ENCODE data around the gene GJA9. TPM values are rescaled to one million over a fixed set of nuclear protein-coding genes. Genes with fewer than 3 reads are reported as not detected.

The GJA9 gene
- total RNA-seq, 4 donors from 2014 or later = not detected

DNA sequence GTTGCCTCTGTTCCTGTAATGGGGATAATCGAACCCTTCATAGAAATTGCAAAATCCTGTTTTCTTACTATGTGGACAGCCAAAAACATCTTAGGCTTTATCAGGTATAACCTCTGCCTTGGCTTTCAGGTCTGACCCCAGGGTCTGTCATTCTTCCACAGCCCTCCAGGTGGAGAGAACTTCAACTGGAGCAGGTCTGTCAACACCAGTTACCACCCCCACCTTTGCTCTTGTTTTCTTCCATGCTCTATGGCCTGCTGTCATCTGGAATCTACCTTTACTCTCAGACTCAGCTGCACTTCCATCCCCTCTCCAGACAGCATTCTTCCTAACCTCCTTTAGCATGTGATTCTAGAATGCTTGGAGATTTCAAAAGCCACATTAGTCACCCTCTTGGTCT is 10.4 kb upstream of the GJA9 start:
- Histone ChIP-seq H3K9me3 (no peaks in the 10 kb centered on the region), H3K27me3 (no peaks in the 10 kb centered on the region), H3K27ac (no peak overlapping the region), H3K4me1 (no peaks in the 10 kb centered on the region), H3K36me3 (no peaks in the 10 kb centered on the region), H3K4me3 (no peak overlapping the region)
- no peak for TF ChIP-seq POLR2A (IDR thresholded peaks at IDR 0.05)
- no peak for TF ChIP-seq CTCF (IDR thresholded peaks at IDR 0.05)
- DNase-seq = no peak

GRCh38 chr1:38889589-38889988 is 8.2 kb upstream of the GJA9 start:
- no peaks in the 10 kb centered on the region for H3K36me3 ChIP-seq
- no peaks in the 10 kb centered on the region for H3K27me3 ChIP-seq
- no peaks in the 10 kb centered on the region for H3K9me3 ChIP-seq
- no peak for TF ChIP-seq POLR2A (IDR thresholded peaks at IDR 0.05)
- no peak for TF ChIP-seq CTCF (IDR thresholded peaks at IDR 0.05)
- no peak overlapping the region for H3K4me3 ChIP-seq
- H3K4me1 ChIP-seq = no peaks in the 10 kb centered on the region
- no peak overlapping the region for H3K27ac ChIP-seq
- DNase-seq = no peak

DNA sequence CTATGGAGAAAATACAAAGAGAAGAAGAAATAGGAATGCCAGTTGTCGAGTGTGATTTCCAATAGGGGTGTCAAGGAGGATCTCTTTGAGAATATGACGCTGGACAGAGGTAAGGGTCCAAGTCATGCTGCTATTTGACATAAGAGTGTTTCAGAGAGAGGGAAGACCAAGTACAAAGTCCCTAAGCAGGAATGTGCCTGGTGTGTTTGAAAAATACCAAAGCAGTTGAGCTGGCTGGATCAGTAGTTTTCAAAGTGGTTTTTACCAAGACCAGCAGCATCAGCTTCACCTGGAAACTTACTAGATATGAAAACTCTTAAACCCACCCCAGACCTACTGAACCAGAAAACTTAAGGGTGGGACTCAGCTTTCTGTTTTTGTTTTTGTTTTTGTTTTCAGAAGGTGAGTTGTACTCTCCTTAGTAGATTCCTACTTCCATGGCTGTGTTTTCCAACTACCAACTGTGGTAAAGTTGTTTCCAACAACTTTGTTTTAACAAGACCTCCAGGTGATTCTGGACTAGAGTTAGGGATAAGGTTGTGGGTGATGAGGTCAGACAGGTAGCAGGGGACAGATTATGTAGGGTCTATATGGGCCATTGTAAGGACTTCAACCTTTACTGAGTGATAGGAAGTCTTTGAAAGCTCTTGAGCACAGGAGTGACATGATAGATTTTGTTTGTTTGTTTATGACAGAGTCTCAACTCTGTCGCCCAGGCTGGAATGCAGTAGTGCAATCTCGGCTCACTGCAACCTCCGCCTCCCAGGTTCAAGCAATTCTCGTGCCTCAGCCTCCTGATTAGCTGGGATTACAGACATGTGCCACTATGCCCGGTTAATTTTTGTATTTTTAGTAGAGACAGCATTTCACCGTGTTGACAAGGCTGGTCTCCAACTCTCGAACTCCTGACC is 7.3 kb upstream of the GJA9 start:
- H3K4me1 ChIP-seq = no peaks in the 10 kb centered on the region
- TF ChIP-seq CTCF (IDR thresholded peaks at IDR 0.05) (no peak), POLR2A (IDR thresholded peaks at IDR 0.05) (no peak)
- H3K27me3 ChIP-seq = no peaks in the 10 kb centered on the region
- no peak overlapping the region for H3K27ac ChIP-seq
- H3K9me3 ChIP-seq = no peaks in the 10 kb centered on the region
- no peak for DNase-seq
- H3K4me3 ChIP-seq = no peak overlapping the region
- no peaks in the 10 kb centered on the region for H3K36me3 ChIP-seq

DNA sequence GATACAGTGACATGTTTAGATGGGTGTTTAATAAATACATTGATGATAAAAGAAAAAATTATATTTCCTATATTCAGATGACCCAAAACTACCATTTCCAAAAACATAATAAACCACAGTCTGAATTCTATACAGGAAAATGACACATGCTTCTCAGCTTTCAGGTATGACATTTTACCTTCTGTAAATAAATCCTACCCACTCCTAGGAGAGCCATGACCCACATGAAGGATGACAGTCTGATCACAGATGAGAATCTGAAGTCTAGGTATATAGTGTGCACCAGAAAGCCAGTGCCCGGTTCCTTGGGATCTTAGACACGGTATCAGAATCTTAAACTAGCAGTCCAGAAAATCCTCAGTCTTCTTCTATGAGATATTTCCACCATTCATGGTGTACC is 3.7 kb upstream of the GJA9 start:
- no peaks in the 10 kb centered on the region for H3K9me3 ChIP-seq
- TF ChIP-seq CTCF (IDR thresholded peaks at IDR 0.05) = no peak
- no peak for TF ChIP-seq POLR2A (IDR thresholded peaks at IDR 0.05)
- no peak for DNase-seq
- no peaks in the 10 kb centered on the region for H3K27me3 ChIP-seq
- H3K4me1 ChIP-seq = no peaks in the 10 kb centered on the region
- no peak overlapping the region for H3K27ac ChIP-seq
- H3K4me3 ChIP-seq = no peak overlapping the region
- no peaks in the 10 kb centered on the region for H3K36me3 ChIP-seq

- Histone ChIP-seq H3K9me3 (no peaks in the 10 kb centered on the region), H3K27ac (no peak overlapping the region), H3K4me3 (no peak overlapping the region), H3K36me3 (no peaks in the 10 kb centered on the region), H3K27me3 (no peaks in the 10 kb centered on the region), H3K4me1 (peaks cover 0 to 16% (median 8%) of the 10 kb centered on the region in 4 donors)
- no peak for DNase-seq
- no peak for TF ChIP-seq POLR2A (IDR thresholded peaks at IDR 0.05)
- TF ChIP-seq CTCF (IDR thresholded peaks at IDR 0.05) = no peak
Measured at GRCh38 chr1:38875811-38876210, 5.6 kb downstream of the GJA9 start.

All from Peyer's patch (tissue), 4 donors.